ACC112 (cell line): ENCODE results near the gene RUNX3.

ENCODE experiments used
- H2AFZ ChIP-seq: fragments of 200-600 bp; sonication (generic); one replicate; pipeline ENCODE4 v1.6.0; 2017; ENCODE audit warnings: antibody characterized with exemption, low read length; ENCODE audit not compliant: unreplicated experiment
- H3K27ac ChIP-seq: fragments of 200-600 bp; sonication (generic); 2 replicates; pipeline ENCODE4 v1.5.1; 2014; ENCODE audit warnings: low read depth, mild to moderate bottlenecking, antibody characterized with exemption, low read length, moderate library complexity
- H3K27me3 ChIP-seq: fragments of 200-600 bp; sonication (generic); 2 replicates; pipeline ENCODE4 v1.6.1; 2014; ENCODE audit warnings: mild to moderate bottlenecking, antibody characterized with exemption, low read length, moderate library complexity, mixed read lengths; ENCODE audit not compliant: insufficient read depth
- H3K36me3 ChIP-seq: fragments of 200-600 bp; sonication (generic); 2 replicates; pipeline ENCODE4 v1.6.1; 2016; ENCODE audit warnings: mild to moderate bottlenecking, antibody characterized with exemption, low read length, moderate library complexity, mixed read lengths; ENCODE audit not compliant: insufficient read depth
- H3K4me1 ChIP-seq: fragments of 200-600 bp; sonication (generic); one replicate; pipeline ENCODE4 v1.6.1; 2016; ENCODE audit warnings: low read length, mixed read lengths; ENCODE audit not compliant: insufficient read depth, unreplicated experiment, control insufficient read depth
- H3K4me3 ChIP-seq: fragments of 200-600 bp; sonication (generic); 2 replicates; pipeline ENCODE4 v1.5.1; 2014; ENCODE audit warnings: mild to moderate bottlenecking, low read depth, low read length
- H3K79me2 ChIP-seq: fragments of 200-600 bp; sonication (generic); one replicate; pipeline ENCODE4 v1.6.0; 2016; ENCODE audit warnings: low read length; ENCODE audit not compliant: control insufficient read depth, unreplicated experiment, insufficient read depth

The RUNX3 gene

GRCh38 chr1:24857507-24858133 is 72.5 kb downstream of the RUNX3 start:
- H3K27me3 ChIP-seq: no peaks in the 10 kb centered on the region
- H3K4me1 ChIP-seq: no peaks in the 10 kb centered on the region
- H3K4me3 ChIP-seq: no peak overlapping the region
- no peak overlapping the region for H2AFZ ChIP-seq
- H3K36me3 ChIP-seq: no peaks in the 10 kb centered on the region
- no peaks in the 10 kb centered on the region for H3K79me2 ChIP-seq
- no peak overlapping the region for H3K27ac ChIP-seq

- no peaks in the 10 kb centered on the region for H3K36me3 ChIP-seq
- H3K79me2 ChIP-seq: no peaks in the 10 kb centered on the region
- H3K27ac ChIP-seq: no peak overlapping the region
- H3K4me3 ChIP-seq: no peak overlapping the region
- H3K4me1 ChIP-seq: no peaks in the 10 kb centered on the region
- no peaks in the 10 kb centered on the region for H3K27me3 ChIP-seq
- H2AFZ ChIP-seq: no peak overlapping the region
Observed at GRCh38 chr1:24856787-24857506, 73.1 kb downstream of the RUNX3 start.

DNA sequence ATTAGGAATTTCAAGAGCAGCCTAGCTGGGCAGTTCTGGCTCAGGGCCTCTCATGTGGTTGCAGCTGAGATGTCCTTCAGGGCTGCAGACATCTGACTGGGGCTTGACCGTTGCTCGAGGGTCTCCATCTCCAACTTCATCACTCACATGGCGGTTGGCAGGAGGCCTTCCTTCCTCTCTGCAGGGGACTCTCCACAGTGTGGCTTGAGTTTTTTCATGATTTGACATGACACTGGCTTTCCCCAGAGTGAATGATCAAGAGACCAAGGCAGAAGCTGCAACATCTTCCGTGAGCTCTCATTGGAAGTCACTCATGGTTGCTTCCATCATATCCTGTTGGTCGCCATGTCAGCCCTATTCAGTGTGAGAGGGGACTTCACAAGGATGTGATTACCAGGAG is 74.6 kb downstream of the RUNX3 start:
- Histone ChIP-seq H3K4me1 (no peaks in the 10 kb centered on the region), H3K27ac (no peak overlapping the region), H3K4me3 (no peak overlapping the region), H3K27me3 (no peaks in the 10 kb centered on the region), H2AFZ (no peak overlapping the region), H3K36me3 (no peaks in the 10 kb centered on the region), H3K79me2 (no peaks in the 10 kb centered on the region)

DNA sequence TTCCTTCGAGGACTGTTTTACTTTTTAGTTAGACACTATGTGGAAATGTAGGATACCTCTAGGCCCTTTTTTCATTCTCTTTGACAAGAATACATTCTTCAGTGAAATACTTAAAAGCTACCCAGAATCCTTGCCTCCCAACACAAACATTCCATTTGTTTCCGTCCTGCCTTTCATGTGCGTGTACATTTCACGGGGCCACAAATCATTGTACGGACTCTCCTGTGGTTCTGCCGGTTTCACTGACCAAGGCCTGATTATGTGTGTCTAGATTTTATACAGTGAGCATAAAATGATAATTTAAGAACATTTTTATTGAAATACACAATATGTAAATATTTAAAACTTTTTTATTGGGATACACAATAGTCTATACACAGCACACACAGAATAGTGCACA is 76.4 kb downstream of the RUNX3 start:
- Histone ChIP-seq H3K4me1 (peaks cover 10% of the 10 kb centered on the region), H2AFZ (no peak overlapping the region), H3K27ac (no peak overlapping the region), H3K27me3 (no peaks in the 10 kb centered on the region), H3K36me3 (no peaks in the 10 kb centered on the region), H3K79me2 (no peaks in the 10 kb centered on the region), H3K4me3 (no peak overlapping the region)

DNA sequence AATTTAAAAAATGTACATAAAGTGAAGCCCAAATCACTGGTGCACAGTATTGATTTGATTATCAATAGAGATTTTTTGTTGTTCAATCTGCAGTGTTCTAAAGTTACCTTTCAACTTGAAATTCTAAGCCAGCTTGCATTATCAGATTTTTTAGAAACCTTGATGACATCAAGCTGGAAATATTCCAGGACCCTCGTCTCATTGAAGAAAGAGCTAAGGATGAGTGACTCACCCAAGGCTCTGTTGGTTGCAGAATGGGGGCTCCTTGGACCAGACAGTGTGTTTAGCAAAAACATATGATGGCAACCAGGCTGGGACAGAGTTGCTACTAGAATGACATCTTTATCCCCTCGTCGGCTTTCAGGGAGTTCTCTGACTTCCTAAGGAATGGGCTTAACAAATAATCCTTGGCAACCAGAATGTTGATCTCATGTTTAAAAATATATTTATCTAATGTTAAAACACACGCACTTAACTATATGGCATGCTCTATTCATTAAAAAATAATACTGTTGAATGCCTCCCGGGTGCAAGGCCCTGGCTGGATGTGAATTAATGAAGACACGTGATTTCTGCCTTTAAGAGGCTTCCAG is 79.7 kb downstream of the RUNX3 start:
- H2AFZ ChIP-seq: no peak overlapping the region
- H3K27me3 ChIP-seq: no peaks in the 10 kb centered on the region
- H3K4me3 ChIP-seq: no peak overlapping the region
- peaks cover 10% of the 10 kb centered on the region for H3K4me1 ChIP-seq
- no peaks in the 10 kb centered on the region for H3K79me2 ChIP-seq
- H3K27ac ChIP-seq: no peak overlapping the region
- H3K36me3 ChIP-seq: peaks cover 4% of the 10 kb centered on the region; the same call in 1 of the 2 replicates

DNA sequence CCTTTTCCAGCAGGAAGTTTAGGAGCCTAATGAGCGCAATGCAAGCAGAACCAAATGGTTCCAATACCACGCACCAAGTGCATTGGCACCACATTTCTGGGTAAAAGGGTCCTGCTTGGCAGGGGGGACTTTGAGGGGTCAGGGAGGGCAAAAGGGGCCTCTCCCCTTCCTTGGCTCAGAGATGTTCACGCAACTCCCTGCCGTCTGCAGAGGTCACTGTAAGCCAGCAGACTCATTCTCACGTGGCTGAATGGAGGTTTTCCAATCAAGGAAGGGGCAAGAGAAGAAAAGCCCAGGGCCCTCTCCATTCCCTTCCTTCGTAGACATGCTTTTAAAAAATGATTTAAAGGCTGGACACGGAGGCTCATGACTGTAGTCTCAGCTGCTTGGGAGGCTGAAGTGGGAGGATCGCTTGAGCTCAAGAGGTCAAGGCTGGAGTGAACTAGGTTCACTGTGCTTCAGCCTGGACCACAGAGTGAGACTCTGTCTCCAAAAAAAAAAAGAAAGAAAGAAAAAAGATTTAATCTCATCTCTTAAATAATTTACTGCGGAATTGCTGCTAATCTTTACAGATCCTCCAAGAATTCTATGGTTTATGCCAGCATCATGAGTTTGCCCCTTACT is 80.3 kb downstream of the RUNX3 start:
- Histone ChIP-seq H3K36me3 (peaks cover 4% of the 10 kb centered on the region; the same call in 1 of the 2 replicates), H3K4me3 (no peak overlapping the region), H3K79me2 (no peaks in the 10 kb centered on the region), H2AFZ (no peak overlapping the region), H3K4me1 (peaks cover 10% of the 10 kb centered on the region), H3K27ac (no peak overlapping the region), H3K27me3 (no peaks in the 10 kb centered on the region)
